ENCODE measurements around the gene DOCK9. TPM values are rescaled to one million over a fixed set of nuclear protein-coding genes. Genes with fewer than 3 reads are reported as not detected.

DOCK9 gene
- total and polyA plus RNA-seq, 2 donors from 2014 or later, result 14.0 to 125 TPM

- peaks cover 0 to 10% (median 10%) of the 10 kb centered on the region in 3 donors for H3K36me3 ChIP-seq (ENCODE audit: control insufficient read depth in 2 of 3, insufficient read depth in 3 of 3, low read length in 3 of 3)
- no peaks in the 10 kb centered on the region for H3K9me3 ChIP-seq (ENCODE audit: control insufficient read depth in 2 of 3, insufficient read depth in 1 of 3, low read length in 3 of 3)
Observed at GRCh38 chr13:98800078-98800477, 177.8 kb downstream of the DOCK9 start.

GRCh38 chr13:98798849-98799645 lies 178.8 kb downstream of the DOCK9 start:
- TF ChIP-seq CTCF (IDR thresholded peaks at IDR 0.05; ENCODE audit: borderline replicate concordance, extremely low read depth, insufficient read depth), result no peak
- Histone ChIP-seq H3K4me1 (ENCODE audit: control insufficient read depth in 2 of 3, insufficient read depth in 2 of 3, low read depth in 1 of 3, low read length in 3 of 3) (no peaks in the 10 kb centered on the region), H3K9me3 (ENCODE audit: control insufficient read depth in 2 of 3, insufficient read depth in 1 of 3, low read length in 3 of 3) (no peaks in the 10 kb centered on the region), H3K27me3 (ENCODE audit: control insufficient read depth, insufficient read depth, low read length) (no peaks in the 10 kb centered on the region), H3K36me3 (ENCODE audit: control insufficient read depth in 2 of 3, insufficient read depth in 3 of 3, low read length in 3 of 3) (peaks cover 0 to 14% (median 11%) of the 10 kb centered on the region in 3 donors), H3K4me3 (ENCODE audit: low read length in 3 of 3) (no peak overlapping the region), H3K9ac (ENCODE audit: low read length in 3 of 3) (no peak overlapping the region), H3K27ac (ENCODE audit: low read depth in 2 of 2, low read length in 2 of 2) (no peak overlapping the region)
- no peak for DNase-seq
- intact Hi-C loops (cut with DNase I), result no loop called here
- peak; percentile 35 for FAIRE-seq

More at GRCh38 chr13:98800078-98800477, 177.8 kb downstream of the DOCK9 start:
- H3K9ac ChIP-seq (ENCODE audit: low read length in 3 of 3), result no peak overlapping the region
- no peak overlapping the region for H3K4me3 ChIP-seq (ENCODE audit: low read length in 3 of 3)
- no peaks in the 10 kb centered on the region for H3K27me3 ChIP-seq (ENCODE audit: control insufficient read depth, insufficient read depth, low read length)
- DNase-seq, result no peak
- FAIRE-seq, result no peak
- H3K27ac ChIP-seq (ENCODE audit: low read depth in 2 of 2, low read length in 2 of 2), result no peak overlapping the region
- H3K4me1 ChIP-seq (ENCODE audit: control insufficient read depth in 2 of 3, insufficient read depth in 2 of 3, low read depth in 1 of 3, low read length in 3 of 3), result no peaks in the 10 kb centered on the region
- intact Hi-C loops (cut with DNase I), result no loop called here
- TF ChIP-seq CTCF (IDR thresholded peaks at IDR 0.05; ENCODE audit: borderline replicate concordance, extremely low read depth, insufficient read depth), result no peak

GRCh38 chr13:98797456-98797855 lies 180.4 kb downstream of the DOCK9 start:
- Histone ChIP-seq H3K36me3 (ENCODE audit: control insufficient read depth in 2 of 3, insufficient read depth in 3 of 3, low read length in 3 of 3) (peaks cover 0 to 14% (median 10%) of the 10 kb centered on the region in 3 donors), H3K9me3 (ENCODE audit: control insufficient read depth in 2 of 3, insufficient read depth in 1 of 3, low read length in 3 of 3) (no peaks in the 10 kb centered on the region), H3K27ac (ENCODE audit: low read depth in 2 of 2, low read length in 2 of 2) (no peak overlapping the region), H3K4me1 (ENCODE audit: control insufficient read depth in 2 of 3, insufficient read depth in 2 of 3, low read depth in 1 of 3, low read length in 3 of 3) (no peaks in the 10 kb centered on the region), H3K27me3 (ENCODE audit: control insufficient read depth, insufficient read depth, low read length) (no peaks in the 10 kb centered on the region), H3K9ac (ENCODE audit: low read length in 3 of 3) (no peak overlapping the region), H3K4me3 (ENCODE audit: low read length in 3 of 3) (no peak overlapping the region)
- TF ChIP-seq CTCF (IDR thresholded peaks at IDR 0.05; ENCODE audit: borderline replicate concordance, extremely low read depth, insufficient read depth), result no peak
- intact Hi-C loops (cut with DNase I), result no loop called here
- FAIRE-seq, result no peak
- DNase-seq, result no peak

All from kidney (tissue), 14 donors.